ENCODE measurements around the gene TMPRSS2. TPM values are rescaled to one million over a fixed set of nuclear protein-coding genes. Genes with fewer than 3 reads are reported as not detected.

Gene TMPRSS2
- total and polyA plus RNA-seq, 2 donors (not counting 1 experiment from before 2014, with no cell fraction given), result not detected

- H3K4me1 ChIP-seq (ENCODE audit: control insufficient read depth in 2 of 2, insufficient read depth in 2 of 2, low read length in 2 of 2), result no peaks in the 10 kb centered on the region
- no peaks in the 10 kb centered on the region for H3K79me2 ChIP-seq (ENCODE audit: control insufficient read depth, insufficient read depth, low read length)
- Mint-ChIP-seq H3K4me1 (no peaks in the 10 kb centered on the region), H3K9me3 (ENCODE audit: insufficient read depth) (no peaks in the 10 kb centered on the region), H3K27ac (no peak overlapping the region), H3K4me3 (no peak overlapping the region), H3K27me3 (peaks cover 26% of the 10 kb centered on the region)
- intact Hi-C loops (cut with micrococcal nuclease), result no loop called here
- H3K36me3 ChIP-seq (replicated peaks in 1 of 2; ENCODE audit: control extremely low read depth in 1 of 2, control insufficient read depth in 1 of 2, extremely low read depth in 1 of 2, insufficient read depth in 2 of 2, low read length in 1 of 2), result no peaks in the 10 kb centered on the region
- DNase-seq (no peak), ATAC-seq (ENCODE audit: low read depth) (no peak)
- H3K9ac ChIP-seq (ENCODE audit: low read length), result no peak overlapping the region
- CTCF ChIA-PET, result no interaction called here
- no peak overlapping the region for H3K4me3 ChIP-seq (ENCODE audit: control extremely low read depth in 1 of 5, extremely low read depth in 1 of 5, insufficient read depth in 1 of 5, low read depth in 2 of 5, low read length in 4 of 5)
- POLR2A ChIA-PET, result no interaction called here
- TF ChIP-seq EZH2 (IDR thresholded peaks at IDR 0.05; ENCODE audit: borderline replicate concordance, insufficient read depth, low read depth, low read length, poor library complexity, severe bottlenecking), result no peak
- no peak for TF ChIP-seq CTCF (IDR thresholded peaks at IDR 0.05)
- H3K27me3 ChIP-seq (replicated peaks in 1 of 4; ENCODE audit: control extremely low read depth in 1 of 4, control insufficient read depth in 3 of 4, insufficient read depth in 4 of 4, low read length in 3 of 4), result no peaks in the 10 kb centered on the region
- no peaks in the 10 kb centered on the region for H3K9me3 ChIP-seq (ENCODE audit: control extremely low read depth in 1 of 3, control insufficient read depth in 2 of 3, insufficient read depth in 1 of 3, low read length in 2 of 3)
- 83% methylated on average over 2 of the region's 4 CpGs for WGBS (ENCODE audit: insufficient coverage)
- H3K4me2 ChIP-seq (replicated peaks; ENCODE audit: low read depth, low read length, poor library complexity, severe bottlenecking), result no peak overlapping the region
- no peak overlapping the region for H3K27ac ChIP-seq (ENCODE audit: low read length in 2 of 2)
- no peaks in the 10 kb centered on the region for H4K20me1 ChIP-seq (ENCODE audit: control insufficient read depth, insufficient read depth, low read length, poor library complexity, severe bottlenecking)
- H2AFZ ChIP-seq (ENCODE audit: insufficient read depth, low read depth, low read length, poor library complexity, severe bottlenecking), result no peak overlapping the region
Observed at GRCh38 chr21:41530366-41530765, 22.4 kb upstream of the TMPRSS2 start.

GRCh38 chr21:41529769-41530168, 21.8 kb upstream of the TMPRSS2 start:
- Mint-ChIP-seq H3K27me3 (peaks cover 28% of the 10 kb centered on the region), H3K4me1 (no peaks in the 10 kb centered on the region), H3K9me3 (ENCODE audit: insufficient read depth) (no peaks in the 10 kb centered on the region), H3K27ac (no peak overlapping the region), H3K4me3 (no peak overlapping the region)
- H3K79me2 ChIP-seq (ENCODE audit: control insufficient read depth, insufficient read depth, low read length), result no peaks in the 10 kb centered on the region
- no peaks in the 10 kb centered on the region for H4K20me1 ChIP-seq (ENCODE audit: control insufficient read depth, insufficient read depth, low read length, poor library complexity, severe bottlenecking)
- no peaks in the 10 kb centered on the region for H3K27me3 ChIP-seq (replicated peaks in 1 of 4; ENCODE audit: control extremely low read depth in 1 of 4, control insufficient read depth in 3 of 4, insufficient read depth in 4 of 4, low read length in 3 of 4)
- H2AFZ ChIP-seq (ENCODE audit: insufficient read depth, low read depth, low read length, poor library complexity, severe bottlenecking), result no peak overlapping the region
- WGBS (ENCODE audit: insufficient coverage), result 100% methylated on average over 6 of the region's 9 CpGs
- no peak overlapping the region for H3K4me2 ChIP-seq (replicated peaks; ENCODE audit: low read depth, low read length, poor library complexity, severe bottlenecking)
- H3K9ac ChIP-seq (ENCODE audit: low read length), result no peak overlapping the region
- POLR2A ChIA-PET, result no interaction called here
- no peak overlapping the region for H3K4me3 ChIP-seq (ENCODE audit: control extremely low read depth in 1 of 5, extremely low read depth in 1 of 5, insufficient read depth in 1 of 5, low read depth in 2 of 5, low read length in 4 of 5)
- ATAC-seq (ENCODE audit: low read depth), result no peak
- no peak for TF ChIP-seq EZH2 (IDR thresholded peaks at IDR 0.05; ENCODE audit: borderline replicate concordance, insufficient read depth, low read depth, low read length, poor library complexity, severe bottlenecking)
- no peak for TF ChIP-seq CTCF (IDR thresholded peaks at IDR 0.05)
- H3K9me3 ChIP-seq (ENCODE audit: control extremely low read depth in 1 of 3, control insufficient read depth in 2 of 3, insufficient read depth in 1 of 3, low read length in 2 of 3), result peaks cover 0 to under 1% (median 0%) of the 10 kb centered on the region in 3 donors
- CTCF ChIA-PET, result no interaction called here
- H3K4me1 ChIP-seq (ENCODE audit: control insufficient read depth in 2 of 2, insufficient read depth in 2 of 2, low read length in 2 of 2), result no peaks in the 10 kb centered on the region
- no peak overlapping the region for H3K27ac ChIP-seq (ENCODE audit: low read length in 2 of 2)
- intact Hi-C loops (cut with micrococcal nuclease), result no loop called here
- H3K36me3 ChIP-seq (replicated peaks in 1 of 2; ENCODE audit: control extremely low read depth in 1 of 2, control insufficient read depth in 1 of 2, extremely low read depth in 1 of 2, insufficient read depth in 2 of 2, low read length in 1 of 2), result no peaks in the 10 kb centered on the region
- no peak for DNase-seq

Data from B cell (primary cell).